ENCODE measurements around the gene GNG8. TPM values are rescaled to one million over a fixed set of nuclear protein-coding genes. Genes with fewer than 3 reads are reported as not detected.
"Not testable (repeated sequence)": the region's sequence is repeated elsewhere in the genome, so short reads cannot be mapped to it uniquely, and the experiment has no call there.

The GNG8 gene
- total RNA-seq, 2 experiments from 2014 or later = not detected

- H3K4me3 ChIP-seq (ENCODE audit: low read depth, low read length, poor library complexity, severe bottlenecking) = no peak overlapping the region
- no peaks in the 10 kb centered on the region for H3K9me3 ChIP-seq (ENCODE audit: low read length)
- BruUV-seq (replicated peaks) = no TSS peak
- intact Hi-C loops (cut with micrococcal nuclease; ENCODE audit: unreplicated experiment) = no loop called here
- no peak overlapping the region for H3K4me2 ChIP-seq (ENCODE audit: low read length)
- TF ChIP-seq EZH2phosphoT487 (IDR thresholded peaks at IDR 0.05; ENCODE audit: borderline replicate concordance, low read depth, low read length) (no peak), CTCF (conservative IDR thresholded peaks at IDR 0.05; ENCODE audit: low read length) (no peak)
- H3K9me2 ChIP-seq (ENCODE audit: insufficient read depth, low read length) = no peaks in the 10 kb centered on the region
- CTCF ChIA-PET (ENCODE audit: unreplicated experiment) = no interaction called here
- H3K79me2 ChIP-seq (ENCODE audit: insufficient read depth, low read depth, low read length) = no peaks in the 10 kb centered on the region
- no peak overlapping the region for H2AFZ ChIP-seq (ENCODE audit: low read length)
- no peak overlapping the region for H3K27ac ChIP-seq (ENCODE audit: low read depth, low read length, poor library complexity, severe bottlenecking)
- peaks cover 21% of the 10 kb centered on the region for H3K4me1 ChIP-seq (ENCODE audit: insufficient read depth, low read length, poor library complexity, severe bottlenecking)
- H4K20me1 ChIP-seq (ENCODE audit: insufficient read depth, low read length) = no peaks in the 10 kb centered on the region
- DNase-seq (ENCODE audit: low spot score) = no peak
- POLR2A ChIA-PET = no interaction called here
- no peaks in the 10 kb centered on the region for H3K36me3 ChIP-seq (ENCODE audit: insufficient read depth, low read length)
These were observed 6.4 kb downstream of the GNG8 start for GRCh38 chr19:46629546-46630025.

GRCh38 chr19:46628970-46629369 is 7.0 kb downstream of the GNG8 start:
- CTCF ChIA-PET (ENCODE audit: unreplicated experiment); H2AFZ ChIP-seq (ENCODE audit: low read length); H3K9me3 ChIP-seq (ENCODE audit: low read length); POLR2A ChIA-PET; H3K79me2 ChIP-seq (ENCODE audit: insufficient read depth, low read depth, low read length); H3K36me3 ChIP-seq (ENCODE audit: insufficient read depth, low read length); H4K20me1 ChIP-seq (ENCODE audit: insufficient read depth, low read length); BruUV-seq (replicated peaks); H3K4me2 ChIP-seq (ENCODE audit: low read length); H3K27ac ChIP-seq (ENCODE audit: low read depth, low read length, poor library complexity, severe bottlenecking); DNase-seq (ENCODE audit: low spot score); H3K4me3 ChIP-seq (ENCODE audit: low read depth, low read length, poor library complexity, severe bottlenecking); H3K9me2 ChIP-seq (ENCODE audit: insufficient read depth, low read length); intact Hi-C loops (cut with micrococcal nuclease; ENCODE audit: unreplicated experiment): not testable (repeated sequence)
- peaks cover 22% of the 10 kb centered on the region for H3K4me1 ChIP-seq (ENCODE audit: insufficient read depth, low read length, poor library complexity, severe bottlenecking)

GRCh38 chr19:46626446-46626845 is 9.6 kb downstream of the GNG8 start:
- POLR2A ChIA-PET = no interaction called here
- Histone ChIP-seq H3K27ac (ENCODE audit: low read depth, low read length, poor library complexity, severe bottlenecking) (no peak overlapping the region), H3K4me3 (ENCODE audit: low read depth, low read length, poor library complexity, severe bottlenecking) (no peak overlapping the region), H3K36me3 (ENCODE audit: insufficient read depth, low read length) (no peaks in the 10 kb centered on the region), H3K79me2 (ENCODE audit: insufficient read depth, low read depth, low read length) (no peaks in the 10 kb centered on the region), H3K9me3 (ENCODE audit: low read length) (no peaks in the 10 kb centered on the region), H3K4me1 (ENCODE audit: insufficient read depth, low read length, poor library complexity, severe bottlenecking) (peaks cover 14% of the 10 kb centered on the region), H3K9me2 (ENCODE audit: insufficient read depth, low read length) (no peaks in the 10 kb centered on the region), H2AFZ (ENCODE audit: low read length) (no peak overlapping the region), H4K20me1 (ENCODE audit: insufficient read depth, low read length) (no peaks in the 10 kb centered on the region), H3K4me2 (ENCODE audit: low read length) (no peak overlapping the region)
- no peak for DNase-seq (ENCODE audit: low spot score)
- BruUV-seq (replicated peaks) = no TSS peak
- intact Hi-C loops (cut with micrococcal nuclease; ENCODE audit: unreplicated experiment) = no loop called here
- CTCF ChIA-PET (ENCODE audit: unreplicated experiment) = no interaction called here
- TF ChIP-seq CTCF (conservative IDR thresholded peaks at IDR 0.05; ENCODE audit: low read length) = no peak
- TF ChIP-seq EZH2phosphoT487 (IDR thresholded peaks at IDR 0.05; ENCODE audit: borderline replicate concordance, low read depth, low read length) = no peak

Measured in OCI-LY7 (cell line).